ENCODE measurements around the gene SORCS2. TPM values are rescaled to one million over a fixed set of nuclear protein-coding genes. Genes with fewer than 3 reads are reported as not detected.

SORCS2 gene
- total RNA-seq, 1 donor from 2014 or later = 10.9 TPM

GRCh38 chr4:7753931-7754465, 561.7 kb downstream of the SORCS2 start:
- no peaks in the 10 kb centered on the region for H3K9me3 Mint-ChIP-seq (ENCODE audit: low read depth)
- no peak overlapping the region for H3K27ac Mint-ChIP-seq (ENCODE audit: unreplicated experiment)
- TF ChIP-seq CTCF (IDR thresholded peaks at IDR 0.05) = no peak
- H3K36me3 Mint-ChIP-seq (ENCODE audit: low read depth) = peaks cover 2% of the 10 kb centered on the region
- no peaks in the 10 kb centered on the region for H3K27me3 Mint-ChIP-seq (ENCODE audit: low read depth)
- H3K4me1 Mint-ChIP-seq (ENCODE audit: low read depth) = peaks cover 5% of the 10 kb centered on the region
- DNase-seq (ENCODE audit: low spot score) = no peak
- H3K4me3 Mint-ChIP-seq (ENCODE audit: unreplicated experiment) = no peak overlapping the region

GRCh38 chr4:7754565-7755262, 562.4 kb downstream of the SORCS2 start:
- no peak overlapping the region for H3K4me3 Mint-ChIP-seq (ENCODE audit: unreplicated experiment)
- peak overlapping the region; percentile 41 for H3K27ac Mint-ChIP-seq (ENCODE audit: unreplicated experiment)
- H3K9me3 Mint-ChIP-seq (ENCODE audit: low read depth) = no peaks in the 10 kb centered on the region
- TF ChIP-seq CTCF (IDR thresholded peaks at IDR 0.05) = no peak
- H3K4me1 Mint-ChIP-seq (ENCODE audit: low read depth) = peaks cover 5% of the 10 kb centered on the region
- H3K27me3 Mint-ChIP-seq (ENCODE audit: low read depth) = no peaks in the 10 kb centered on the region
- DNase-seq (ENCODE audit: low spot score) = peak; percentile 75
- peaks cover 6% of the 10 kb centered on the region for H3K36me3 Mint-ChIP-seq (ENCODE audit: low read depth)

GRCh38 chr4:7755561-7755960, 563.2 kb downstream of the SORCS2 start:
- Mint-ChIP-seq H3K27me3 (ENCODE audit: low read depth) (no peaks in the 10 kb centered on the region), H3K36me3 (ENCODE audit: low read depth) (peaks cover 9% of the 10 kb centered on the region), H3K4me1 (ENCODE audit: low read depth) (no peaks in the 10 kb centered on the region), H3K4me3 (ENCODE audit: unreplicated experiment) (no peak overlapping the region), H3K27ac (ENCODE audit: unreplicated experiment) (no peak overlapping the region), H3K9me3 (ENCODE audit: low read depth) (no peaks in the 10 kb centered on the region)
- no peak for TF ChIP-seq CTCF (IDR thresholded peaks at IDR 0.05)
- DNase-seq (ENCODE audit: low spot score) = peak; percentile 92

- Mint-ChIP-seq H3K27ac (ENCODE audit: unreplicated experiment) (no peak overlapping the region), H3K27me3 (ENCODE audit: low read depth) (no peaks in the 10 kb centered on the region), H3K36me3 (ENCODE audit: low read depth) (peaks cover 10% of the 10 kb centered on the region), H3K9me3 (ENCODE audit: low read depth) (no peaks in the 10 kb centered on the region), H3K4me1 (ENCODE audit: low read depth) (no peaks in the 10 kb centered on the region), H3K4me3 (ENCODE audit: unreplicated experiment) (no peak overlapping the region)
- no peak for TF ChIP-seq CTCF (IDR thresholded peaks at IDR 0.05)
- DNase-seq (ENCODE audit: low spot score) = peak; percentile 62
Observed at GRCh38 chr4:7756071-7756470, 563.7 kb downstream of the SORCS2 start.

- DNase-seq (ENCODE audit: low spot score) = peak; percentile 76
- H3K4me1 Mint-ChIP-seq (ENCODE audit: low read depth) = no peaks in the 10 kb centered on the region
- no peaks in the 10 kb centered on the region for H3K9me3 Mint-ChIP-seq (ENCODE audit: low read depth)
- TF ChIP-seq CTCF (IDR thresholded peaks at IDR 0.05) = no peak
- no peak overlapping the region for H3K27ac Mint-ChIP-seq (ENCODE audit: unreplicated experiment)
- H3K27me3 Mint-ChIP-seq (ENCODE audit: low read depth) = no peaks in the 10 kb centered on the region
- peaks cover 14% of the 10 kb centered on the region for H3K36me3 Mint-ChIP-seq (ENCODE audit: low read depth)
- no peak overlapping the region for H3K4me3 Mint-ChIP-seq (ENCODE audit: unreplicated experiment)
Observed at GRCh38 chr4:7756561-7757355, 564.4 kb downstream of the SORCS2 start.

Measured in chondrocyte (in vitro differentiated cells).